T-helper 2 cell treated with Interferon-gamma antibody and Interleukin-4, amounts not matched to agents 100 ng/mL and 5 ng/mL, for 36 hours (primary cell): ENCODE measurements around the gene ARPP21. TPM values are rescaled to one million over a fixed set of nuclear protein-coding genes. Genes with fewer than 3 reads are reported as not detected.

Source experiments
- intact Hi-C: fragments of 100-400 bp; cut with micrococcal nuclease; formaldehyde crosslinking; loops from one replicate; pipeline ENCODE4 v1.15.1; 2023
- total RNA-seq: library from RNA; stranded (reverse); gene quantifications from 2 replicates; pipeline ENCODE4 v1.2.3, GENCODE V29; 2022

ARPP21 gene
- total RNA-seq, 1 donor from 2014 or later: not detected

DNA sequence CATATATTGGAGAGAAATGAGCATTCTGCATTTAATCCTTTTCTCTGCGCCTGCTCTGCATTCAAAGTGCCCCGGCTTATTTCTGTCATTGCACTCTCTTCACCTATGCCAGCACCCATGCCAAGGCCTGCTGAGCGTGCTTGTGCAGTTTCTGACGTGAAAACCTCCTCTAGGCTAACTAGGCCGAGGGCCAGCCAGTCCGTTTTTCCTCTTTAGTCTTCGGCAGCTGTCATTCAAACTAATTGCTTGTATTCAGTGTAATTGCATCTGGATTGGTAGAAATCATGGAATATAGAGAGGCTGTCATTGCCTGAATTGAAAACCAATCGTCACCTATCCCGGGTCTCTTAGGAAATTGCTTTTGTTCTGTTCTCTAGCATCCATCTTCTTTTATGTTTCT, 94.0 kb downstream of the ARPP21 start:
- intact Hi-C loops: no loop called here

DNA sequence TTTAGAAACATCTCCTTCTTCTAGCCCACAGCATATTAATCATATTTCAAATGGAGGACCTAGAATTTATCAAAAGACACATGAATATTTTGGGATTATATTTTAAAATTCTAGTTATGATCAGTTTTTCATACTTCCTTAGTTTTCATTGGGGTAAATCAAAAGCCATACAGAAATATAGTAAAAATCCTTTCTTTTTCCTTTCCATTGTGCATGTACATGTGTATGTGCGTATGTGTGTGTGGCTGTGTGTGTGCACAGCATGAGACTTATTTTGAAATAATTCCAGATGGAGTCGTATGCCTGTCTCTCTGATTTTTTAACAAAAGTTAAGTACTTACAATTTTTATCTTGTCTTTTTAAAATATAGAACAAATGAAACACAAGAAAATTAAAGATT, 94.5 kb downstream of the ARPP21 start:
- intact Hi-C loops: no loop called here

DNA sequence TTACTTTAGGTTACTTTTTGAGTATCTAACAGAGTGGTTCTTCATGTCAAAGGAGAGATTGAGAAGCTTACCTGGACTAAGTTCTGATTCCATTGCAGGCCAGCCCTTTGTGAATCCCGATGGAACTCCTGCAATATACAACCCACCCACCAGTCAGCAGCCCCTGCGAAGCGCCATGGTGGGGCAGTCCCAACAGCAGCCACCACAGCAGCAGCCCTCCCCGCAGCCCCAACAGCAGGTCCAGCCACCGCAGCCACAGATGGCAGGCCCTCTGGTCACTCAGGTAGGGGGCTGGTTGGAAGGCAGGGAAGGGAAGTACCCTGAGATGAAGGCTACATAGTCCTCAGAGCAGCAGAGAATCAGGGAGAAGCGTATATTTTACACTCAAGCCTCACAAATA, 97.8 kb downstream of the ARPP21 start:
- intact Hi-C loops: no loop called here

DNA sequence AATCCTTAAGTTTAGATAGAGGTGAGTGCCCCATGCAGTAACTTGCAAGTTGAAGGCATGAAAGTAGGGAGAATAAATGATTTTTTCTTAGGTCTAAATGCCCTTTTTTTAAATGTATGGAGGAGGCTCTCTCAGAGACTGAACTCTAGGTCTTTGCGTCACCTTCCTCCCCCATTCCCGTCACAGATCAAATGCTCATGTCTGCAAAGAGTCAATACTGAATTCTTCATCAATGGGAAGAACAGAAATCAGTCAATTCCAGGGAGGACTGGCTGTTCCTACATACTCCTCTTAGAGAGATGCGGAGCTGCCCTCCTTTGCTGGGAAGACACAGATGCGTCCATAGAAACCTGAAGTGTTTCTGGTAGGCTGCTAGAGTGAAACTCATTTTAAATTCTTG, 98.2 kb downstream of the ARPP21 start:
- intact Hi-C loops: no loop called here

DNA sequence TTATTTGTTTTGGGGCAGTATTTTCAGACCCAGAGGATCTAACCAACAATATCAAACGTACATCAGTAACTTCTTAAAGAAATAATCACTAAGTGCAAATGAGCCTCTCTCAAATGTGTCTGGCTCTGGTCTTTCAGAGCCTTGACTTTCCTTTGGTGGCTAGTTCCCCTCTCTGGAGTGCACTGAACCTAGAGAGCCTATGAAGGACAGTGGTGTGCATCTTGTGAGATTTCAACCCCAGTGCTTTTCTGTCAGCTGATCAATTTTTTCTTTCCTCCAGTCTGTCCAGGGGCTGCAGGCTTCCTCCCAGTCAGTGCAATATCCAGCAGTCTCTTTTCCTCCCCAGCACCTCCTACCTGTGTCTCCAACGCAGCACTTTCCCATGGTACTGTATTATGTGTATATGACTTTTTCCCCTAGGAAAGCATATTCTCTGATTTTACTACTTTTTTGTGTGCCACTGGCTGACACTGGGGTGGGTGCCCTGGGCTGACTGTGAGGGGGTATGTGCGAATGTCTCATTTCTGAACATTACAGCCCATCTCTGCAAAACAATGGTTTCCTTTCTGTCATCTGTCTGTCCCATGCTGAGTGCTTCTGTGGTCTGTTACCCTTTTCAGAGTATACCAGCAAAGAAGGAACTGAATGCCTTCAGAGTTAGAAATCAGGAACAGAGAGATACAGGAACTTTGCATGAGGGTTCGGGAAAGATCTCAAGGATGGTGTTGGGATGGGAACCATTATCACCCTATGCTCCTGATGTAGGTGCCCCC, 98.8 kb downstream of the ARPP21 start:
- intact Hi-C loops: no loop called here

DNA sequence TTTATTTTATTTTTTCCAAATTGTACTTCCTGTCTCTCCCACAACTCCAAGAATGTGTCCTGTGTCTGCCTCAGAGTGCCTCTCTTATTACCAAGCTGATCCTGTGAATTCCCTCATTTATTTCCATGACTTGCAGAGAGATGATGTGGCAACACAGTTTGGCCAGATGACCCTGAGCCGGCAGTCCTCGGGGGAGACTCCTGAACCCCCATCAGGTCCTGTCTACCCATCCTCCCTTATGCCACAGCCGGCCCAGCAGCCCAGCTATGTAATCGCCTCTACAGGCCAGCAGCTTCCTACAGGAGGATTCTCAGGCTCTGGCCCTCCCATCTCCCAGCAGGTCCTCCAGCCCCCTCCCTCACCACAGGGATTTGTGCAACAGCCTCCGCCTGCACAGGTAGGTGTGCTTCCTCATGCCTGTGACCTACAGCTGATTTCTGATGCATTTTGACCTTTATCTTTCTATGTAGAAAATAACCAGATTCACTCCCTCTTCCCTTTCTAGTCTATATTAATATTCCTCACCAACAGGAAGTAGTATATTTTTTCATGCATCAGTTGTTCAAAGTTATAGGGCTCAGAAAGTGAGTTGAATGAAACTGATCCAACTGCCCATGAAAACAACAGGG, 100.0 kb downstream of the ARPP21 start:
- intact Hi-C loops: no loop called here

DNA sequence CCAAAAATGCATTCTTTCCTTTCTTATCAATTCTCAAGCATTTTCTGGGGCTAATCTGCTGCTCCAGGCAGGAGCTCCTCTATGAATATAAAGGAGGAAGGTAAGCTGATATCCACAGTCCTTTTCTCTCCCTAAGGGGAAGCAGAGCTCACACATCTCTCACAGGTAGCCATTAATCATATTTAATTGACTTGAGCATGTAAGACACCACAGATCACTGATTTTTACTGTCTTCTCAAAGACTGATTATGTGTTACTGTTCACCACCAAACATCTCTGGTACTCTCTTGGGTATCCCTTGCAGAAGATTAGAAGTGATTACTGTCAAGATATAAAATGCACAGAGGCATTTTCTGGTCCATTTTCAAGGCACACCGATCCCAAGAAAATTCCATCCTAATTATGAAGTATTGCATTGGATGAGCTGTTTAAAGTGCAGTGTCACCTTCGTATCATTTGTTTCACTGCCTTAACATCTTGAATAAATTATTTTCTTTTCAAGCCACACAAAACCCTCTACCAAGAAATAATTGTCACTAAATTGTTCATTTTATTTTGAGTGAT, 100.7 kb downstream of the ARPP21 start:
- intact Hi-C loops: no loop called here

DNA sequence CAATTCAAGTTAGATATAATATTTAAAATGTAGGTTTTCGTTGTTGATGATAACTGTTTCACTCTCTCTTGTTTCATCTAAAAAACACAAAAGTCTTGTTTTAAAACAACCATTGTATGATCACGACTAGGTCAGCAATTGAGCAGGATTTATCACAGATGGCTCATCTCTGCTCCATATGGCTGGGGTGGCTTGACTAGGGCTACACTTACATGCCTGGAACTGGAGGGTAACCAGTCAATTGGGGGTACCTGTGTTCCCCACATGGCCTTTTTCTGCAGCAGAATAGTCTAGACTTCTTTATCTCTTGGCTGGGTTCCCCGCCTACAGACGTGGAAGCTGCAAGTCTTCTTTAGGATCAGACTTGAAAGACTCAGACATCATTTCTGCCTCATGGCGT, 103.9 kb downstream of the ARPP21 start:
- intact Hi-C loops: no loop called here

DNA sequence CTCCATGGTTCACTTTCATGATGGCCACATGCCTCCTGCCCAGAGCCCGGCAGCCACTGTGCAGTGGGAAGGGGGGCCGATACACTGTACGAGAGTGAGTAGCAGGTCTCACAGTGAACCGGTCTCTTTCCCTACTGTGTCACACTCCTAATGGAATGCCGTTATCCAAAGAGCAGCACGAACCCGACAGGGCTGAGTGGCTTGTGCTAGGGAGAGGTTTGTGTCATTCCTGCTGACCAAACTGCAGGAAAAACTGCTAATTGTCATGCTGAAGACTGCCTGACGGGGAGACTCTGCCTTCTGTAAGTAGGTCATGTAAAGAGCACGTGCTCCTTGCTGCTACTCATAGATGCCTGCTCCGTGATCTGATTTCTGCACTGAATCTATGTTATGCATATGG, 105.1 kb downstream of the ARPP21 start:
- intact Hi-C loops: no loop called here

DNA sequence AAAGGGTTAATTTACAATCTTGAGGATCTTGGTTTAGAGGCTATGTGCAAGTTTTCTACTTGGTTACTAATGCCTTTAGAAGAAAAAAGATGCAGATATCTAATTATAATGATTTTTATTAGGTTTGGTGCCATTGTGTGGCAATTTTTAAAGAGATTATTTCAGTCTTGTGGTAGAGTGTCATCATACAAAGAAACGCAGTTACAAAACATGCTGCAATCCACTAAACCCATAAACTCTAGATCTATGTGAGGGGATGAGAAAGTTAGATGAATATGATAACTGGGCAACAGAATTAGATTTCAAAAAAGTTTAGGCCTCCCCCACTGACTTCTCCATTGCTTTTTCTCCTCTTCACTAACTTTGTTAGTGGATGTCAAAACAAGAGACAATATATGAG, 106.0 kb downstream of the ARPP21 start:
- intact Hi-C loops: no loop called here

DNA sequence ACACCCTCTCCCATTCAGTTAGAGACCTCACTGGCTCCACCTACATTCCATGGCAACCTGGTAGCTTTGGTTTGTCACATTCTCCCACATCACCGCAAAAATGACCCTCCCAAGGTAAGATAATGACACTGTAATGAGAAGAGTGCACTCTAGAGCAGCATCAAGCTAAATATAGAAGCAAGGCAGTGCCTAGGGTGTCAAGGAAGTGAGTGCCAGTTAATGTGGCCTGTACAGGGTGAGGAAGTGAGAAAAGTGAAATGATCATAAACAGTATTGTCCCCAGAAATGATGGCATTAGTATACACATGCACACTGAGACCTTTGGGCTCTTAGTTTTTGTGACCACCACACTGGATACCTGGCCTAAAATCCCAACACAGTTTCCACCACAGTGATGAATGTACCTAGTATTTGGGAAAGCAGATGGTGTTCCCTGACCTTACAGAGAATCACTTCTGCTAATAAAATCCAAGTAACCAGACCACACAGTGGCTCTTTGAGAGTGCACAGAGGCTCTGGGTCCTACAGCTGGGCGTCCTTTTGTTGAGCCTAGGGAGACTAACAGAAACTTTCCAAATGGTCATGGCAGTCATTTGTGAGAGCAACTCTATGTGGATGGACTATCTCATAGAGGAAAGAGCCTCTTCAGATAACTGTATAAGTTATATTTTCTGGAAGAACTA, 106.6 kb downstream of the ARPP21 start:
- intact Hi-C loops: no loop called here

DNA sequence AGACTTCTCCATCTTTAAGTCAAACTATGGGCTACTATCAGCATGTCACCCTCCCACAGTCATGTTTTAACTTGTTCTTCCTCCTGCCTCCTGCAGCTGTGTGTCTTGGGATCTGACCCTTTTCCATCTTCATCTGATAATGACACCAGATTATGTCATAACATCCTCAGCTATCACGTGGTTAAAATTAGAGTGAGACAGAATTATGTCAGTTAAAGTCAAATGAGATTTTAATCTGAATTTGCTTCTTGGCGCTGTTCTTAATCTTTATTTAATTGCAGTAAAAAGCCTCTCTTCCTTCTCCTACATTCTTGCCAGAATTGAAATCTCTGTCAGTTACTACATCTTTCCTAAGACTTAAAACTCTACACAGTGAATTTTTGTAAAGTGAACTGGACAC, 107.2 kb downstream of the ARPP21 start:
- intact Hi-C loops: no loop called here

DNA sequence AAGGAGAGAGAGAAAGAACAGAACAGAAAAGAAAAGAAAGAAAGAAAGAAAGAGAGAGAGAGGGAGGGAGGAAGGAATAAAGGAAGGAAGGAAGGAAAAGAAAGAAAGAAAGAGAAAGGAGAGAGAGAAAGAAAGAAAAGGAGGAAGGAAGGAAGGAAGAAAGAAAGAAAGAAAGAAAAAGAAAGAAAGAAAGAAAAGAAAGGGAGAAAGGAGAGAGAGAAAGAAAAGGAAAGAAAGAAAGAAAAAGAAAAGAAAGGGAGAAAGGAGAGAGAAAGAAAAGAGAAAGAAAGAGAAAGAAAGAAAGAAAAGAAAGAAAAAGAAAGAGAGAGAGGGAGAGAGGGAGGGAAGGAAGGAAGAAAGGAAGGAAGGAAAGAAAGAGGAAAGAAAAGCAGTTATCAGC, 108.8 kb downstream of the ARPP21 start:
- intact Hi-C loops: no loop called here

DNA sequence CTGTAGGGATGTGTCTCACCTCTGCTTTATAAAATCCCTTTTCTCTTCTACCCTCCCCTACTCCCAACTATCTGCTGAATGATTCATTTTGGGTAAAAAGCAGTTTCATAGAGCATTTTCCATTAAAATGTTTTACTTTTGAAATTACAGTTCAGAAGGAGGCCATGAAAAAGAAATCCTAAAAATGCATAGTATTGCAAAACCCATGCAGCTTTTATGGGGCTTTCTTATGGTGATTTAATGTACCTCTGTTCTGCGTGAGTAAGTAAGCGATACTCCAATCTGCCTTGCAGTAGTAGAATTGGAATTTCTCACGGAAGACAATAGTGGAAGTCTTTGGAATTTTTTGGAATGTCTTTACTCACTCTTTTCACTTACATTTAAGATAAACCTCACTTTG, 111.9 kb downstream of the ARPP21 start:
- intact Hi-C loops: no loop called here

DNA sequence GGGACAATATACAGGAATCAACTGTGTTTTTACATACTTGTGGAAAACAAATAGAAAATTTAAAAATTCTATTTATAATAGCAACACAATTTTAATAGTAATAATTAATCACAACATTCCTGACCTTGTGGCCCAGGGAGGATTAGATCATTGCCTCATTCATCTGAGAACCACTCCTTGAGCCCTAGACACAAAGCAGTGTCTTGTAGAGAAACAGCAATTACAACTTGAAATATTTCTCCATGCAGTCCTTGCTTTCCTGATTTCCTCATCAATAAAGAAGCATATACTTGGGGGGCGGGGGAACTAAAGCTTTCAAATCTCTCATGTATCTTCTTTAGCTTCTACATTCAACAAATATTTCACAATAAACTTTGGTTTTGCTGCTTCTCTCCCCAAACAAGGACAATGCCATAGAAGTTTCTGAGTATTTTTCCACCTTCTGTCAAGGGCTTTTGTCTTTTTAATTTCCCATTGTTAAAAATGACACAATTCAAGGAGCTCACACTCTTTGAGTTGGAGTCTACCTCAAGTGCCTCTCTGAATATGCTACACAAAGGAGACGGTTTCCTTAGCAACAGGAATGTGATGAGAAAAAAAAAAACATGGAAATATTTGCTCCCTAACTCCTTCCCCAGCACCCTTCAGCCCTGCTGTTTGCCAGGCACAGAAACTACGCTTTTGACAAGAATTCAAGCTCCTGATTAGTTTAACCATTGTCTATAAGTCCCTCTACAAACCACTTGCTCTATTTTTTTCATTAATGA, 118.8 kb downstream of the ARPP21 start:
- intact Hi-C loops: no loop called here

DNA sequence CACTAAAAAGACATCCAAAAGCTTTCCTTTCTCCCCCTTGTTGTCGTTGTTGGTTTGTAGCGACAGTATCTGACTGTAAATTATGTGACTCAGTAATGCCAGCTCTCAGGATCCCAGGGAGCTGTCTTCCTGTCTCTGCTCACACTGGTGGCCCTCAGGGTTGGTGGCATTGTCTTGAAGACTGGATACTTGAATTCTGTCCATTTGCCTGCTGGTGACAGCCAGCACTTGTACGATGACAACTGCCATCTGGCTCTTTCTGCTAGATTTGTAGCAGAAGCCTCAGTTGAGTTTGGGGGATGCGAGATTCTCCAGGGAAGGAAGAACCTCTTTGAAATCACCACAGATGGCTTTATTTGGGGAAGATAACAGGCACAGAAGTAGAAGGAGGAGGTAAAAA, 120.8 kb downstream of the ARPP21 start:
- intact Hi-C loops: no loop called here

DNA sequence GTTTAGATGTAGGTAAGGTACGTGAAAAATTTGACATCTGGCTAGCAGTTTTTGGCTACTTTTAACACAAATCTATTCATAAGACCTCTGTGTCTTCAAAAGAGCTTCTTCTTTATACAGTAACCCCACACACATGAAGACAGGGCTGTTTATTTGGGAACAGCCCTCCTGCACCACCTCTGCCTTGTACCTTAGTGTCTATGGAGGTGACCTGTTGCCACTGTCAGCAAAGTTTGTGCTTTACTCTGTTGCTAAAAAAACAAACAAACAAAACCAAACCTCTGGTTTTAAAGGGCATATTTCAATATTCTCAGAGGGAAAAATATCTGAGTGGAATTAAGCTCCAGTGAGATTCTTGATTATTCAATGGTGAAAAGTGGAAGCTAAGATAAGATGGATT, 122.0 kb downstream of the ARPP21 start:
- intact Hi-C loops: no loop called here

DNA sequence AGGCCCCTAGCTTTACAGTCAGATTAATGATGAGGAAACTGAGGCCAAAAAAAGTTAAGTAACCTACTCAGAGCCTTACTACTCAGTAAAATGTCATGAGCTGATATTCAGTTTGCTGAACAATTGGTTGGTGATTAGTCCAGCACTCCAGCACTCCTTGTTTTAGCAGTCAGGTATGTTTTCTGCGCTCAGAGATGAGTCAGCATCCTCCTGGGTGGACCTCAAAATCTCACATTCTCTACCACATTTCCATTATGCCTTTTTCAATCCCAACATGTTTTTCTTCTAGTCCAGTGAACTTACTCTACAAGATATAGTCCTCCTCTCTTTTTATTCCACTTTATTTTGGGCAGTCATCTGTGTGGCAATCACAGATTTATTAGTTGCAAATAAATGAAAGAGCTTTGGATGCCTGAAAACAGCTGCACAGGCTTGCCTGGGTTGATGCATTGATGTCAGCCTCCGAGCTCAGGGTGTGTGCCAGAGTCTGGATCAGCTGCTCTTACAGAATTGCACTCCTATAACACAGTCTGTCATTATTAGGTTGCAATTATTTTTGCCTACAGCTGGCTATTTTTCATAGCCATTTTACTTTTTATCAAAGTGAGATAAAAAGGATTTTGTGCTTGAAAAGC, 133.2 kb downstream of the ARPP21 start:
- intact Hi-C loops: no loop called here

DNA sequence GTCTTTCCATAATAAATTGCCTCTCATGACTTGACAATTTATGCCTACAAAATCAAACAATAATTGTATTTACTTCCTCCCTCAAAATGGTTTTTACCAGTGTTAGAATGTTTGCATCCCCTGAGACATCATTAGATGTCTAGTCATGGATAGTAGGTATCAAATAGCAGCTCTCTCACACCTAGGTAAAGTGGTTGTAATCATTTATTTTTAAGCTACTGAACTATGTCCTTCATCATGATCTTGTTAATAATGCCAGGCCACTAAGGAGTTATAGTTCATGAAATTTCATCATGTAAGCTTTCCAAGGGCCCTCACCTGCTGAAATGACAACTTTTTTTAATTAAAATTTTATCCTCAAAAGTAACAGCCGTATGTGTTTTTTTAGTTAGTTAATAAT, 134.1 kb downstream of the ARPP21 start:
- intact Hi-C loops: no loop called here

DNA sequence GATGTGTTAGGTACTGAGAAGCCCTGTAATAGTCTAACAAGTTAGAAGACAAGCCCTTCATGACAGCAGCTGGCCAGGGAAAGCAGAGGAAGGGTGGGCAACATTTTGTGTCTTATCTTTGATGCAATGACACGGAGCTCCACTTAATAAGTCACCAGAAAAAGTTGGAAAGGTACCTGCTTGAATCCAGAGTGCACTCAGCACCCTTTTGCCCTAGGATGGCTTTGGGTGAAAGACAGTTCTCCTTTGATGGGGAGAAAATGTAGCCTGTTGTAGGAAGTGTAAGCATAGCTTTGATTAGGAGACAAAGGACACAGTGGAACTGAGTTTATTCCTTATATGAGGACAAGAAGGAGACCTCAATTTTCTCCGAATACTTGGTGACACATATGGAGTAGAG, 137.0 kb downstream of the ARPP21 start:
- intact Hi-C loops: no loop called here

DNA sequence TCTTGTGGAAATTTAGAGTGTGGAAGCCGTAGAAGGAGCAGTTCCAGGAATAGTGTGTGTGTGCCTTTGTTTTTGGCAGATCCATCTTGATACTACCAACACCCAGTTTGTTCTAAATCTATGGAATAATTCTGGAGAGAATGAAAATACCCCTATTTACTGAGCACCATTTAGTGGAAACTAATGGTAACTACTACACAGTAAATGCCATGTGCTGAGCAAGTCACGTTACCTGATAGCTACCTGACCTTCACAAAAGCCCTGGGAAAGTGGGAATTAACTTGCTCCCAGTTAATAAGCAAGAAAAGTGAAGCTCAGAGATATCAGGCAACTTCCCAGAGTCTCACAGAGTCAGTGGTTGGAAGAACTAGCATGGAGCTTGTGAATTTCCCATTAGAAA, 137.7 kb downstream of the ARPP21 start:
- intact Hi-C loops: no loop called here
